SU-DHL-6 (cell line): ENCODE results near the gene GRIA1.

ENCODE experiments used
- EZH2phosphoT487 ChIP-seq: fragments of 200-600 bp; sonication (generic), shearing (Covaris generic); conservative IDR thresholded peaks from 2 replicates; pipeline ENCODE4 v1.6.1; 2018; ENCODE audit warnings: mild to moderate bottlenecking, antibody characterized with exemption, low read length, moderate library complexity, mixed read lengths
- TF ChIP-seq, protein P1 (sequence below): fragments of 200-600 bp; sonication (generic); IDR thresholded peaks from one replicate; pipeline ENCODE4 v1.5.1; 2017; ENCODE audit warnings: antibody characterized with exemption, mild to moderate bottlenecking, low read length, moderate library complexity; ENCODE audit not compliant: insufficient read depth, poor library complexity, severe bottlenecking

DNA sequence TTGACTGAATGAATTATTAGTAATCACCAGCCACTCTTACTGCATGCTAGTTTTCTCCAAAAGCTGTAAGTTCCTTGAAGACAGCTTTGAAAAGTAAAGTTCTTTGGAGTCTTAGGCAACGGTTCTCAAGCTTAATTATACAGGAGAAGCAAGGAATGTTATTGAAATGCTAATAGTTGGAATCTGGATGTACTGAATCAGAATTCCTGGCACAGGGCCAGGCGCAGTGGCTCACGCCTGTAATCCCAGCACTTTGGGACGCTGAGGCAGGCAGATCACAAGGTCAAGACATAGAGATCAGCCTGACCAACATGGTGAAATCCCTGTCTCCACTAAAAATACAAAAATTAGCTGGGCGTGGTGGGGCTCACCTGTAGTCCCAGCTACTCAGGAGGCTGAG is 33.4 kb downstream of the GRIA1 start:
- TF ChIP-seq, protein P1, sequence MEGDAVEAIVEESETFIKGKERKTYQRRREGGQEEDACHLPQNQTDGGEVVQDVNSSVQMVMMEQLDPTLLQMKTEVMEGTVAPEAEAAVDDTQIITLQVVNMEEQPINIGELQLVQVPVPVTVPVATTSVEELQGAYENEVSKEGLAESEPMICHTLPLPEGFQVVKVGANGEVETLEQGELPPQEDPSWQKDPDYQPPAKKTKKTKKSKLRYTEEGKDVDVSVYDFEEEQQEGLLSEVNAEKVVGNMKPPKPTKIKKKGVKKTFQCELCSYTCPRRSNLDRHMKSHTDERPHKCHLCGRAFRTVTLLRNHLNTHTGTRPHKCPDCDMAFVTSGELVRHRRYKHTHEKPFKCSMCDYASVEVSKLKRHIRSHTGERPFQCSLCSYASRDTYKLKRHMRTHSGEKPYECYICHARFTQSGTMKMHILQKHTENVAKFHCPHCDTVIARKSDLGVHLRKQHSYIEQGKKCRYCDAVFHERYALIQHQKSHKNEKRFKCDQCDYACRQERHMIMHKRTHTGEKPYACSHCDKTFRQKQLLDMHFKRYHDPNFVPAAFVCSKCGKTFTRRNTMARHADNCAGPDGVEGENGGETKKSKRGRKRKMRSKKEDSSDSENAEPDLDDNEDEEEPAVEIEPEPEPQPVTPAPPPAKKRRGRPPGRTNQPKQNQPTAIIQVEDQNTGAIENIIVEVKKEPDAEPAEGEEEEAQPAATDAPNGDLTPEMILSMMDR = no peak
- no peak for TF ChIP-seq EZH2phosphoT487
